ENCODE results near the gene NUCB1.

NUCB1 gene

GRCh38 chr19:48963371-48964204, 63.5 kb downstream of the NUCB1 start:
- TF ChIP-seq GATA1 (IDR thresholded peaks at IDR 0.05; ENCODE audit: low read depth, low read length) (no peak), POLR2A (IDR thresholded peaks at IDR 0.05; ENCODE audit: low read length) (peak; percentile 87)
- peak; percentile 97 to 98 for DNase-seq

- TF ChIP-seq POLR2A (IDR thresholded peaks at IDR 0.05; ENCODE audit: low read length) (peak; percentile 63), GATA1 (IDR thresholded peaks at IDR 0.05; ENCODE audit: low read depth, low read length) (no peak)
- DNase-seq: peak in 1 of 2 experiments; percentile 85
Measured at GRCh38 chr19:48964205-48965039, 64.3 kb downstream of the NUCB1 start.

DNA sequence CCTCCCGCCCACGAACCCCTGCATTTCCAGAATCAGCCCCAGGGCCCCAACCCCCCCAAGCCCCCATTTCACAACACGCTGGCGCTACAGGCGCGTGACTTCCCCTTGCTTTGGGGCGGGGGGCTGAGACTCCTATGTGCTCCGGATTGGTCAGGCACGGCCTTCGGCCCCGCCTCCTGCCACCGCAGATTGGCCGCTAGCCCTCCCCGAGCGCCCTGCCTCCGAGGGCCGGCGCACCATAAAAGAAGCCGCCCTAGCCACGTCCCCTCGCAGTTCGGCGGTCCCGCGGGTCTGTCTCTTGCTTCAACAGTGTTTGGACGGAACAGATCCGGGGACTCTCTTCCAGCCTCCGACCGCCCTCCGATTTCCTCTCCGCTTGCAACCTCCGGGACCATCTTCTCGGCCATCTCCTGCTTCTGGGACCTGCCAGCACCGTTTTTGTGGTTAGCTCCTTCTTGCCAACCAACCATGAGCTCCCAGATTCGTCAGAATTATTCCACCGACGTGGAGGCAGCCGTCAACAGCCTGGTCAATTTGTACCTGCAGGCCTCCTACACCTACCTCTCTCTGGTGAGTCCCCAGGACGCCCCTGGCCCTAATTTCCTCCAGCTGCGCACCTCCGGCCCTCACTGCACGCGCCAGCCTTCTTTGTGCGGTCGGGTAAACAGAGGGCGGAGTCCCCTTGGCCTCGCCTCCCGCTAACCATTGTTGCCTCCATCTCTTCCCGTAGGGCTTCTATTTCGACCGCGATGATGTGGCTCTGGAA, 65.1 kb downstream of the NUCB1 start, which contains the start of gene FTL:
TSS of gene FTL (plus strand) at position 270 of the 766 bp plus-strand sequence. CDS start at position 469, 199 bp downstream.
- peak; percentile 97 to 99 for DNase-seq
- TF ChIP-seq GATA1 (IDR thresholded peaks at IDR 0.05; ENCODE audit: low read depth, low read length): no peak
- TF ChIP-seq POLR2A (IDR thresholded peaks at IDR 0.05; ENCODE audit: low read length): peak; percentile 99

GRCh38 chr19:48965806-48966540, 65.9 kb downstream of the NUCB1 start:
- DNase-seq: peak; percentile 91 to 93
- no peak for TF ChIP-seq GATA1 (IDR thresholded peaks at IDR 0.05; ENCODE audit: low read depth, low read length)
- TF ChIP-seq POLR2A (IDR thresholded peaks at IDR 0.05; ENCODE audit: low read length): no peak

DNA sequence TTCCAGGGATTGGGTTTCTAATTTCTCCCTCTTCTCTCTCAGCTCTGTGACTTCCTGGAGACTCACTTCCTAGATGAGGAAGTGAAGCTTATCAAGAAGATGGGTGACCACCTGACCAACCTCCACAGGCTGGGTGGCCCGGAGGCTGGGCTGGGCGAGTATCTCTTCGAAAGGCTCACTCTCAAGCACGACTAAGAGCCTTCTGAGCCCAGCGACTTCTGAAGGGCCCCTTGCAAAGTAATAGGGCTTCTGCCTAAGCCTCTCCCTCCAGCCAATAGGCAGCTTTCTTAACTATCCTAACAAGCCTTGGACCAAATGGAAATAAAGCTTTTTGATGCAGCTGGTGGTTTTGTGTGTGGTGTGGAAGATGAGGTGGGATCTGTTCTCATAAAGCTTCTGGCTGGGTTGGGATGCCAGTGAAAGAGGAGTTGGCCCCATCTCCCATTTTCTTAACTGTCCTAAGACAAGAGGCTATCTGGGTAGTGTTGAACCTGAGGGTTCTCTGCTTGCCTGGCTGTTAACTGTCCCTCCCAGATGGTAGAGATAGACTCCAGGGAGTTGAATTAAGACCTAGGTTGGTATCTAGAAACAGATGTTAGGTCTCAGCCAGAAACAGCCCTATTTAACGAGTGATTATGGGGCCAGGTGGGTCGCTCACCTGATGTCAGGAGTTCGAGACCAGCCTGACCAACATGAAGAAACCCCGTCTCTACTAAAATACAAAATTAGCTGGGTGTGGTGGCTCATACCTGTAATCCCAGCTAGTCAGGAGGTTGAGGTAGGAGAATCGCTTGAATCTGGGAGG, 66.6 kb downstream of the NUCB1 start:
- peak in 1 of 2 experiments; percentile 78 for DNase-seq
- TF ChIP-seq GATA1 (IDR thresholded peaks at IDR 0.05; ENCODE audit: low read depth, low read length): no peak
- TF ChIP-seq POLR2A (IDR thresholded peaks at IDR 0.05; ENCODE audit: low read length): no peak

GRCh38 chr19:48967346-48968178, 67.5 kb downstream of the NUCB1 start:
- DNase-seq: peak in 1 of 2 experiments; percentile 78
- TF ChIP-seq GATA1 (IDR thresholded peaks at IDR 0.05; ENCODE audit: low read depth, low read length): no peak
- TF ChIP-seq POLR2A (IDR thresholded peaks at IDR 0.05; ENCODE audit: low read length): peak; percentile 79

- TF ChIP-seq POLR2A (IDR thresholded peaks at IDR 0.05; ENCODE audit: low read length): peak; percentile 23
- no peak for TF ChIP-seq GATA1 (IDR thresholded peaks at IDR 0.05; ENCODE audit: low read depth, low read length)
- DNase-seq: no peak
Measured at GRCh38 chr19:48968179-48968661, 68.1 kb downstream of the NUCB1 start.

DNA sequence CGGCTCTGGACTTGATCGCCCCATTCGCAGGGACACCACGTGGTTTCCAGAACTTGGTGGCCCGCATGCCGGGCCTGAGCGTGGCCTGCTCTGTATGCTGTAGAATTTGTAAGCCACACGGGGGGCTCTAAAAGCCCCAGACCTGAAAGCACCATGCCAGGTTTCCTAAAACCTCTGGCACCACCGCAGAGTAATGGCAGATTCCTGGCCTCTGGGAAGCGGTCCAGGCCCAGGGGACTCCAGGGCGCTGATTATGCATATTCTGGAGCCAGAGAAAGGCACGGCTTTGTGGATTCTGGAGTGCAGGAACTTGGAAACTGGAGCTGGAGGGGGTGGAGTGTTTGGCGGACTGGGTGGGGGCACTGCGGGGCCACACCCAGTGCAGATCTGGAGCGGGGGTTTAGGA, 68.7 kb downstream of the NUCB1 start:
- TF ChIP-seq POLR2A (IDR thresholded peaks at IDR 0.05; ENCODE audit: low read length) (no peak), GATA1 (IDR thresholded peaks at IDR 0.05; ENCODE audit: low read depth, low read length) (no peak)
- DNase-seq: no peak

DNA sequence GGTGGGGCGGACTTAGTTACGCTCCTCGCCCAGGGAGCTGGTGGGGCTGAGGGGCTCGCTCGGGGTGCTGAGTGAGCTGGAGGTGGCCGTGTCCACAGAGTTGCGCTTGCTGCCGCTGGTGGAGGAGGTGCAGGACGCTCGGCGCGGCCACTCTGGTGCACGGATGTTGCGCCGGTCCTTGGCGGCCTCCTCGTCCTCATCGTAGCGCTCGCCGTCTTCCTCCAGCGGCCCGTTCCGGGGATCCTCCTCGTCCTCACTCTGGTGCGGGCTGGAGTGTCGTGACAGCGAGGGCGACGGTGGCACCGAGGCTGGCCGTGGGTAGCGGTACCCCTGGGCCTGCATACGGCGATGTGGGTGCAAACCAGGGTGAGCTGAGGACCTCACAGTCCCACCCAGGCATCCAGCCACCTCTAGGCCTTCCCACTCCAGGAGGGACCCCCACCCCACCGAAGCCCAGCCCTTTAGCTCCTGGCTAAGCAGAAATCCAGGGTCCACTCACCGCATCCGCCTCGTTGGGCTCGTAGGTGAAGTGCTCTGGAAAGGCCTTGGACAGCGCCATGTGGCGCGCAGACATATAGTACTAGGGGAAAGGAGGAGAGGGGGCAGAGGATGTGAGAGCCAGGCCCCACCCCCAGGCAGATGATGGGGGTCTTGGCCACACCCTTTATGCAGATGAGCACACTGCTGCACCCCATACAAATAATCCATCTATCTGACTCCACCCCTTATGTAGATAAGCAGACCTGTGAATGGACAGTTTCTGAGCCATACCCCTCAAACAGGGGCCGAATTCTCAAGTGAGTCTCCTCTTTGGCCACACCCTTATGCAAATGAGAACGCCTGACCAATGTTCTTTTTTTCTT, 69.4 kb downstream of the NUCB1 start:
- TF ChIP-seq GATA1 (IDR thresholded peaks at IDR 0.05; ENCODE audit: low read depth, low read length) (no peak), POLR2A (IDR thresholded peaks at IDR 0.05; ENCODE audit: low read length) (no peak)
- peak; percentile 69 to 82 for DNase-seq

DNA sequence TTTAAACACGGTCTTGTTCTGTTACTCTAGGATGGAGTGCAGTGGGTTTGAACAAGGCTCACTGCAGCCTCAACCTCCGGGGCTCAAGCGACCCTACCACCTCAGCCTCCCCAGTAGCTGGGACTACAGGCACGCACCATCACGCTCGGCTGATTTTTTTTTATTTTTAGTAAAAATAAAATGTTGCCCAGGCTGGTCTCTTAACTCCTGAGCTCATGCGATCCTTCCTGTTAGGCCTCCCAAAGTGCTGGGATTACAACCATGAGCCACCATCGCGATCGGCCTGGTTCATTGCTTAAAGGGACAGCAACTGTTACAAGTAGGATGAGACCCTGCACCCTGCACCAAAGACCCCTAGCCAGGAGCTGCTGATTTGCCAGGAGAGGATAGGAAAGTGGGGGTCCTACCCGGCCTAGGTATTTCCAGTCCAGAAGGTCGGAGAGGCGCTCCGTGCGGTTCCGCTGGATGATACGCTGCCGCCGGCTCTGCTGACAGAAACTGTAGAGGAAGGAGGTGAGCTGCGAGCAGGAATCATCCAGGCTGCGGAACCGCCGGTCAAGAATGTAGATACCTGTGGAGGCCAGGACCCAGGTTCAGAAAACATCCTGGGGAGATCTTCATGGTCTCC, 70.1 kb downstream of the NUCB1 start:
- no peak for DNase-seq
- TF ChIP-seq POLR2A (IDR thresholded peaks at IDR 0.05; ENCODE audit: low read length) (no peak), GATA1 (IDR thresholded peaks at IDR 0.05; ENCODE audit: low read depth, low read length) (no peak)
